ENCODE measurements around the gene ENOX1. TPM values are rescaled to one million over a fixed set of nuclear protein-coding genes. Genes with fewer than 3 reads are reported as not detected.

Gene ENOX1
- total RNA-seq, 1 experiment from 2014 or later: 0.26 TPM

- TF ChIP-seq FOXP4 (CRISPR knock-in tag; IDR thresholded peaks at IDR 0.05): no peak
- no peak for TF ChIP-seq JUN (CRISPR knock-in tag; IDR thresholded peaks at IDR 0.05)
Observed at GRCh38 chr13:43195112-43195511, 591.7 kb downstream of the ENOX1 start (continued).

GRCh38 chr13:43193789-43194420 lies 592.9 kb downstream of the ENOX1 start:
- DNase-seq (ENCODE audit: low spot score): no peak
- no peak overlapping the region for H3K27ac Mint-ChIP-seq
- H3K27me3 Mint-ChIP-seq (ENCODE audit: low read depth): peaks cover 25% of the 10 kb centered on the region
- no peak for ATAC-seq
- TF ChIP-seq CTCF (IDR thresholded peaks at IDR 0.05): no peak
- TF ChIP-seq FOXJ3 (CRISPR knock-in tag; IDR thresholded peaks at IDR 0.05; ENCODE audit: borderline replicate concordance): no peak
- TF ChIP-seq TEAD1 (CRISPR knock-in tag; IDR thresholded peaks at IDR 0.05): no peak
- TF ChIP-seq FOXK1 (CRISPR knock-in tag; IDR thresholded peaks at IDR 0.05): no peak
- TF ChIP-seq ATF6 (CRISPR knock-in tag; IDR thresholded peaks at IDR 0.05): no peak
- no peak for TF ChIP-seq PREB (CRISPR knock-in tag; IDR thresholded peaks at IDR 0.05; ENCODE audit: borderline replicate concordance)
- TF ChIP-seq AR (CRISPR knock-in tag; IDR thresholded peaks at IDR 0.05): no peak
- H3K4me1 Mint-ChIP-seq: no peaks in the 10 kb centered on the region
- H3K4me3 Mint-ChIP-seq: no peak overlapping the region
- POLR2A ChIA-PET: no interaction called here
- CTCF ChIA-PET: no interaction called here
- H3K36me3 Mint-ChIP-seq: no peaks in the 10 kb centered on the region
- no peaks in the 10 kb centered on the region for H3K9me3 Mint-ChIP-seq

- no peak for TF ChIP-seq RELA (CRISPR knock-in tag; IDR thresholded peaks at IDR 0.05; ENCODE audit: borderline replicate concordance)
- TF ChIP-seq EMX1 (CRISPR knock-in tag; IDR thresholded peaks at IDR 0.05): no peak
- no peak for TF ChIP-seq GRHL2 (CRISPR knock-in tag; IDR thresholded peaks at IDR 0.05; ENCODE audit: insufficient replicate concordance, severe bottlenecking)
- TF ChIP-seq ATF1 (CRISPR knock-in tag; IDR thresholded peaks at IDR 0.05): no peak
- ATAC-seq: no peak
- Mint-ChIP-seq H3K4me3 (no peak overlapping the region), H3K4me1 (no peaks in the 10 kb centered on the region), H3K27ac (no peak overlapping the region), H3K9me3 (no peaks in the 10 kb centered on the region), H3K36me3 (no peaks in the 10 kb centered on the region), H3K27me3 (ENCODE audit: low read depth) (peaks cover 21% of the 10 kb centered on the region)
- POLR2A ChIA-PET: interaction anchor here (0.6 kb wide), 1 partner anchor 583 kb away, joined by 4 read pairs; no protein-coding TSS in a partner anchor
- CTCF ChIA-PET: no interaction called here
- no peak for DNase-seq (ENCODE audit: low spot score)
Observed at GRCh38 chr13:43191546-43191945, 595.2 kb downstream of the ENOX1 start.
